SW 1271 (cell line): Measurements from ENCODE around the gene AGAP1.

Source experiments
- DNase-seq, 2 experiments: peaks; one replicate each; lab custom pipeline; 2025; lab: John Stamatoyannopoulos, UW

AGAP1 gene

GRCh38 chr2:235609321-235609720, 115.5 kb downstream of the AGAP1 start:
- DNase-seq = no peak

- DNase-seq = no peak
Observed at GRCh38 chr2:235609746-235610145, 115.9 kb downstream of the AGAP1 start.

DNA sequence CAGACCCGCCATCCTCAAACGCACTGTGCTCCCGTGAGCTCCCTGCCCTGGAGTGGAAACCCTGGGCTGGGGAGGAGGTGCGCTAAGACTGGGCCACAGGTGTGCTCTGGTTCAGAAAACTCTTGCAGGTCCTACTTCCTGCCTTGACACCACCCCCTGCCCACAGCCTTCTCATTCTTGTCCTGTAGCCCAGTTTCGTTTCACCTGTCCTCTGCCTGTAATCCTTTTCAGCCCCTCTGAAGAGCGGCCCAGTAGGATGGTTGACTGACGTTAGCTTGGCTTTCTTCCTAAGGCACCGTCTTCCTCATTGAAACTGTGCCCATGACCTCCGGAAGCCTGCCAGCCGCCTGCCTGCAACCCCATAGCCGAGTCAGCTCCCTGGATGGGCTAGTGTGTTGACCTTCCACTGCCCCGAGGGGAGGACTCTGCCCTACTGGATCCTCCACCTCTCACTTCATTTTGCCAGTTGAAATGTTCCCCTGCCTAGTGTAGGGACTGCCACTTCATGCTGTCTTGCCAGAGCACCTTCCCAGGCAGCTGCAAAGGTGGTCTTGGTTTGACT, 116.9 kb downstream of the AGAP1 start:
- DNase-seq = no peak

GRCh38 chr2:235611349-235611748, 117.5 kb downstream of the AGAP1 start:
- no peak for DNase-seq

- DNase-seq = no peak
Observed at GRCh38 chr2:235611756-235612155, 117.9 kb downstream of the AGAP1 start.

GRCh38 chr2:235612181-235612950, 118.5 kb downstream of the AGAP1 start:
- DNase-seq = no peak

DNA sequence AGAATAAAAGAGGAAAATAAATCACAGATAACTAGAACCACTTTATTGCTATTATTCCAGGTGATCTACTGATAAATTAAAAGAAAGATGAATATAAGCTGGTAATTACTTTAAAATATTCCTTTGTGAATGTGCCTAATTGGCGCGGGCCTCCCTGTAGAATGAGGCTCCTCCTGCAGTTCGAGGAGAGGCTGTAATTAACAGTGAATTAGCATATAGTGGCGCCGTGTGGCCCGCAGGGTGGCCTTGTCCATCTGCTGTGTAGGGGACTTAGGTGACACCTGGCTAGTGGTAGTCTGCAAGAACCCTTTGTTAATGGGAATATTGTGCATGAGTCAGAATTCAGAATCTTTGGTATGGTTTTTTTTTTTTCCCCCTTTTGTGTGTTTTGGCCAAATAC, 119.8 kb downstream of the AGAP1 start:
- DNase-seq = no peak

DNA sequence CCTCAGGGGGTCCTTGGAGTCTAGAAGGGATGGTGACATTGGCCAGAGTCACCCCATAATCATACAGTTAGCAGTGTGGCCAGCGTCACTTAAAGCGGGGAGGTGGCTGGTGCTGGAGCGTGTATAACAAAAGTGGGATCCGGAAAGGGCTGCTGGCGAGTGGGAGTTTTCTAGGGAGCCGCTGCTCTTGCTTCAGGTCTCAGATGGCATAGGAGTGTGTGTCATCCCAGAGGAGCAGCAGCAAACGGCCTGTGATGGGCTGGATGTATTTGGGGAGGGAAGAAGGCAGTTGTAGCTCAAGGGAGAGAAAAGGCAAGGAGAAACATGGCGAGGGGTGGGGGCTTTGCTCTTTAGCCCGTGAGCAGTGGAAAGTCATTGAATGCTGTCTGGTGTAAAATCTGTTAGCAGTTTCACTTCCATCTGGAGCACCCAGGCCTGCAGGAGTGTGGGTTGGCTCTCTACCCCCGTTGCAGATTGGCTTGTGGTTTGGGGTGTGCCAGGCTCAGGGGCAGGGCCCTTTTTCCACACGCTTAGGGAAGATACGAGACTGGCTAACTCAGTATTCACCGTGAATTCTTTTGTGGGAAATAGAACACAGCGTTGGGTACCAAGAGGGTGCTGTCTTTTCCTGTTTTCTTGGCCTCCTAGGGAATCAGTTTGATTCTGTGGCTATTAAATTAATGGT, 120.5 kb downstream of the AGAP1 start:
- DNase-seq = no peak

DNA sequence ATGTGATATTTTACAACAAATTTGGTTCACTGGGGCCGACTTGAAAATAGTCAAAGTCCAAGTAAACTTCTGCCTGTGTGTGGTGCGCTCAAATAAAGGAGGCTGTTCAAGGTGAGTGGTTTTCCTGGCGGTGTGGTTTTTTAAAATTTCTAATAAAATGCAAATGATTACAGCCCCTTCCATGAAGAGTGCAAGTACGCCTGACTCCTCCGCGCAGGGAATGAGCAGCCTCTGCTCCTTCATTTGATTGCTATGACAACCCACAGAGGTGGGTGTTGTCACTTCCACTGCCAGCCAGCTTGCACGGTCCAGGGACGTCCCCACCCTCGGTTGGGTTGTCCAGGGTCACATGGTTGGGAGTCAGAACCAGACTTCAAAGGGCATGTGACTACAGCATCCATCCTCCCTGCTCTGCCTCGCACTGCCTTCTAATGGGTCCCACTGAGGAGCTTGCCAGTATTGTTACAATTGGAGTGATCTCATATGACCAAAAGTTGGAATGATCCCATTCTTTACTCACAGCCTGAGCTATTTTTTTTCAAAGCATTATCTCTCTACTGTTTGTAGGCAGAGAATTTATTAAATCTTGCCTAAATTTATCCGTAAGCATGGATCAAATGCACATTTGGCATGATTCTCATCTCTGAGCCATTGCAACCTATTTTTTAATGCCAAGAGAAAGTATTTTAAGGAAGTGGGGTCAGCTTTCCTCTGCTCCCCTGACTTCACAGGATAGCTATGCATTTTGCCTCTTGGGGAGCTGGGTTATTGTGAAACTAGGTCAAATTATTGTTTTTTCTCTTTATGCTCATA, 121.3 kb downstream of the AGAP1 start:
- no peak for DNase-seq

- DNase-seq = no peak
Observed at GRCh38 chr2:235616885-235617284, 123.0 kb downstream of the AGAP1 start.

DNA sequence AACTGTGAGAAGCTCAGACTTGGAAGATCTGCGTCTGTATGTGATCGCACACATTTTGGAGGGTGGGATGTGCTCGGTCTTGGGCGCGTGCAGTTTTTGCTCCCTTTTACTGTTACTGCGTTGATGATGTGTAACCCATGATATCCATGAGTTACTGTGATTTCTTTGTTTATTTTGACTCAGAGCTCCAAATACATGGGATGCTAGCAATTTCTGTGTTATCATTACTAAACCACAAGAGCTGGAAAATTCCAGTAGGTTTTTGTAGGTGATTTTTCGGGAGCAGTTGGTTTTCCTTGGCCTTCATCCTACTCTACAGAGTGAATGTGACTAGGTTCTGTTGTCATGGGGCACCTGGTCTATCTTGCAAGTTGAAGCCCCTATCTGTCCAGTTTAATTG, 124.2 kb downstream of the AGAP1 start:
- DNase-seq = no peak

DNA sequence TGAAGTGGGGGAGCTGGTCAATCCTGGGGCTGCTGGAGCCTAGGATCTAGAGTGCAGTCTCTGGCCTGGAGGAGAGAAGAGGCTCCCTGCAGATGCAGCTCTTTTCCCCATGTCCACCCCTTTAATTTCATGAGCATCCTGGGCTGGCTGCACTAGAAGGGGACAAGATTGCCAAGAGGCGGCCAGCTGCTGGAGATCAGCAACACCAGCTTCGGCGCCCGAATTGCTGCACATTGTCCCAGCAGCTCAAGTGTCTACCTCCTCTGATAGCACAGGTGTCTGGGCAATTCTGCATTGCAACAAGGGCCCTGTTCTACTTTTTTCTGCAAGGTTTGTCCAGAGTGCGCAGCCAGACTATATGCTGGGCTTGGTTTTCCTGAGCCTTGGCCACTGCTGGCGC, 125.7 kb downstream of the AGAP1 start:
- DNase-seq = no peak

- DNase-seq = no peak
Observed at GRCh38 chr2:235621736-235622135, 127.9 kb downstream of the AGAP1 start.

- DNase-seq = no peak
Observed at GRCh38 chr2:235623111-235623510, 129.3 kb downstream of the AGAP1 start.

DNA sequence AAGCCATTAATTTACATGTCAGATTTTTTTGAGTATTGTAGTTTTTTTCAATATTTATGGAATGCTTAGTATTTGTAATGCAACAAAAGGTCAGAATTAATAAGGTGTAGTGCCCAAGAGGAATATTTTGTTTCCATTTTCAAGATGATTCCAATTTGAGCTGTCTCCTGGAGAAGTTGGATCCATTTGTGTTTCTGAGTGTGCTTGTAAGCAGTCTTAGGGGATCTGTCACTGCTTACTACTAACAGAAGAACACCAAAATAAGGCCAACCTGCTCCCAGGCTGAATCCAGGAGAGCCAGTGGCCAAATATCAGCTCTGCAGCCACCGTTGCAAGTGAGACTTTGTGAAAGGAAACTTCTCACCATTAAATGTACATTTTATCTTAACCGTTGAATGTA, 129.9 kb downstream of the AGAP1 start:
- DNase-seq = no peak

- no peak for DNase-seq
Observed at GRCh38 chr2:235626658-235627057, 132.8 kb downstream of the AGAP1 start.

- DNase-seq = no peak
Observed at GRCh38 chr2:235627682-235628081, 133.8 kb downstream of the AGAP1 start.

DNA sequence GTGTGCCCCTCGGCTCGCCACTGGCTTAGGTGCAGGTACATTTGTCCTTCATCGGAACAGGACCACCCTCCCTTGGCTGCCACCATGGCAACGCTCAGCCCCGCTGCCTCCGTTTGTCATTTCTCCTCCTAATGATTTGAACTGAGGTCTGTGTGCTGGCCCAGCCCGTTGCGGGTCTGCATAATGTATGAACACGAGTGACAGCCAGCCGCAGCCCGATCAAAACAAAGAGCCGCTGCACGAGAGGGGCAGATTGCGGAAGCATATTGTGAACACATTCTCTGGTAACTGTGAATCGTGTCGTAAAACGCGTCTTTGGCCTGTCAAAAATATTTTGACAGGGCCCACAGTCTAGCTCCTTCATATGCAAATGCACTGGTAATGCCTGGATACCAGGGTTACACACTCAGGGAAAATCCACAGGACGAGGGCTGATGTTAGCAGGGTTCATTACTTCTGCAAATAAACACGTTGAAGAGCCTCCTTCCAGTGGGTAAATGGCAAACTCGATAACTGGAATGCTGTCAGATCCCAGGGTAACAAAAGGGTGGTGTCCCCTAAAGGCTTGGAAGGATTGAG, 137.0 kb downstream of the AGAP1 start:
- DNase-seq = no peak

GRCh38 chr2:235634435-235635158, 140.8 kb downstream of the AGAP1 start:
- no peak for DNase-seq

DNA sequence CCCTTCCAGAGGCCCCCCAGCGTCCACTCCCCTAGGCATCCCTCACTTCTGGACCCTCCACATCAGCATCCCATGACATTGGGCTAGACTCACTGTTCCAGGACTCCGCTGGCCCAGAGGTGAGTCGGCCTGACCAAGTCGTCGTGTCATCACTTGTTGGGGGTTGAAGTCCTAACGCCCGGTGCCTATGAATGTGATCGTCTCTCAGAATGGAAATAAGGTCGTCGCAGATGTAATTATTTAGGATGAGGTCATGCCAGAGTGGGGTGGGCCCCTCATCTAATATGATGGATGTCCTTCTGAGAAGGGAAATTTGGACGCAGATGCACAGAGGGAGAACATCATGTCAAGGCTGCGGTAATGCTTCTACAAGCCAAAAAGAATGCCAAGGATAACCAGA, 142.7 kb downstream of the AGAP1 start:
- no peak for DNase-seq

DNA sequence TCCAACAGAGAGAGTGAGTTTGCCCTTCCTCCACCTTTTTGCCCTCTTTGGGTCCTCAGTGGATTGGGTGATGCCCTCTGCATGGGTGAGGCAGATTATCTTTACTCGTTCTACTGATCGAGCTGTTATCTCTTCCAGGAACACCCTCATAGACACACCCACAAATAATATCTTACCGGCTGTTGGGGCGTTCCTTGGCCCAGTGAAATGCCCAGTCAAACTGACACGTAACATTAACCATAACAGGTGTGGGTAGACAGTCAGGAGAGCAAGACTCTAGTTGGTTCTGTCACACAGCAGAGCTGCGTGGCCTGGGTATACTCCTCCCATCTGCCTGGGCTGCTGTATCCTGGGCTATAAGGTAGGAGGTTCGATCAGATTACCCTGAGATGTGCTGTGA, 144.1 kb downstream of the AGAP1 start:
- DNase-seq = no peak
